HepG2 (cell line): Measurements from ENCODE around the gene CDNF. TPM values are rescaled to one million over a fixed set of nuclear protein-coding genes. Genes with fewer than 3 reads are reported as not detected.

Experiments used
- ATAC-seq: fragments of 200-7000 bp; cut with Tn5 transposase; 3 replicates; pipeline ENCODE4 v1.9.1; 2020; ENCODE audit warnings: mild to moderate bottlenecking, moderate library complexity
- BruUV-seq: library from RNA; stranded (reverse); fragments of 400-500 nt; replicated peaks from 2 replicates; lab custom pipeline; 2021; lab: Mats Ljungman, UMichigan
- CTCF ChIA-PET: fragments of 300-600 bp; formaldehyde crosslinking; extraction: SDS; loops from one replicate; lab custom pipeline; 2021; ENCODE audit warnings: low total read pairs, inconsistent platforms, low intra/inter-chr PET ratio; lab: Yijun Ruan, JAX
- POLR2A ChIA-PET: fragments of 350-600 bp; sonication (Branson Sonifier 250); formaldehyde crosslinking; loops from one replicate; lab custom pipeline; 2020; ENCODE audit warnings: antibody characterized with exemption, inconsistent platforms; lab: Yijun Ruan, JAX
- DNase-seq: peaks from one replicate; pipeline ENCODE4 v3.0.0-alpha.2; 2015; ENCODE audit warnings: low spot score
- FAIRE-seq: peaks from 3 replicates; lab custom pipeline; 2011; peaks lifted over from hg19 to GRCh38; lab: Jason Lieb, UNC
- H2AFZ ChIP-seq: one replicate; pipeline ENCODE4 v1.6.1; 2011; ENCODE audit warnings: low read length, inconsistent platforms
- H3K27ac ChIP-seq: fragments of 300-600 bp; 3 replicates; pipeline ENCODE4 v1.8.0; 2011; ENCODE audit warnings: mixed run types, mild to moderate bottlenecking, mixed read lengths, low read length, inconsistent platforms; ENCODE audit not compliant: insufficient read depth; ENCODE audit errors: extremely low read length
- H3K27me3 ChIP-seq, 2 experiments: fragments of 200-600 bp in 1 of 2; 2 replicates in 1 of 2; 3 replicates in 1 of 2; pipeline versions ENCODE4 v1.6.0 to v1.8.0; 2011; ENCODE audit warnings: low read length in 2 of 2, mild to moderate bottlenecking in 2 of 2, moderate library complexity in 2 of 2, inconsistent platforms in 1 of 2; ENCODE audit not compliant: insufficient read depth in 2 of 2, control insufficient read depth in 1 of 2
- H3K36me3 ChIP-seq, 2 experiments: fragments of 200-600 bp in 1 of 2; replicated peaks in 1 of 2; 2 replicates in 1 of 2; 3 replicates in 1 of 2; pipeline versions ENCODE4 v1.5.1 to v1.8.0; 2011; ENCODE audit warnings: low read length in 2 of 2, inconsistent platforms in 1 of 2; ENCODE audit not compliant: insufficient read depth in 2 of 2, control insufficient read depth in 1 of 2
- H3K4me1 ChIP-seq: 2 replicates; pipeline ENCODE4 v1.5.1; 2012; ENCODE audit warnings: low read length, inconsistent platforms; ENCODE audit not compliant: insufficient read depth
- H3K4me2 ChIP-seq: 2 replicates; pipeline ENCODE4 v1.6.0; 2011; ENCODE audit warnings: low read depth, low read length, inconsistent platforms
- H3K4me3 ChIP-seq, 3 experiments: fragments of 200-600 bp in 1 of 3; sonication (generic), shearing (Covaris generic) in 1 of 3; replicated peaks in 1 of 3; 2 replicates each; pipeline ENCODE4 v1.5.1; 2011 to 2016; ENCODE audit warnings: low read length in 3 of 3, inconsistent platforms in 2 of 3, low read depth in 2 of 3, mild to moderate bottlenecking in 2 of 3, control low read depth in 1 of 3, mixed read lengths in 1 of 3; ENCODE audit not compliant: insufficient read depth in 1 of 3
- H3K79me2 ChIP-seq: one replicate; pipeline ENCODE4 v1.6.1; 2011; ENCODE audit warnings: low read length, inconsistent platforms; ENCODE audit not compliant: insufficient read depth
- H3K9ac ChIP-seq: 2 replicates; pipeline ENCODE4 v1.6.0; 2011; ENCODE audit warnings: mild to moderate bottlenecking, low read depth, low read length, inconsistent platforms; ENCODE audit not compliant: insufficient read depth
- H3K9me3 ChIP-seq: 2 replicates; pipeline ENCODE4 v1.5.1; 2012; ENCODE audit warnings: mild to moderate bottlenecking, low read length
- H4K20me1 ChIP-seq: 2 replicates; pipeline ENCODE4 v1.6.0; 2011; ENCODE audit warnings: inconsistent platforms, mild to moderate bottlenecking, low read length, moderate library complexity; ENCODE audit not compliant: insufficient read depth
- KDM3A ChIP-seq: IDR thresholded peaks from 2 replicates; pipeline ENCODE4 v1.6.1; 2018; ENCODE audit warnings: low read depth, missing compliant biosample characterization
- KDM5A ChIP-seq: fragments of 200-600 bp; sonication (generic); IDR thresholded peaks from 2 replicates; pipeline ENCODE4 v1.7.0; 2018; ENCODE audit warnings: antibody characterized with exemption, mild to moderate bottlenecking, low read length, borderline replicate concordance
- MATR3 ChIP-seq: sonication (generic); formaldehyde crosslinking; IDR thresholded peaks from 2 replicates; pipeline ENCODE4 v1.4.0; 2020; ENCODE audit warnings: missing genetic modification reagents
- NFIB ChIP-seq: sonication (generic); formaldehyde crosslinking; IDR thresholded peaks from 2 replicates; pipeline ENCODE4 v1.9.0; 2021; ENCODE audit warnings: missing genetic modification reagents, mild to moderate bottlenecking, borderline replicate concordance
- NR2F2 ChIP-seq: IDR thresholded peaks from 2 replicates; pipeline ENCODE4 v1.6.1; 2012; ENCODE audit warnings: low read depth, inconsistent platforms, borderline replicate concordance
- SRY ChIP-seq: sonication (generic); formaldehyde crosslinking; IDR thresholded peaks from 2 replicates; pipeline ENCODE4 v1.8.0; 2022; ENCODE audit warnings: mild to moderate bottlenecking, missing genetic modification reagents
- TBL1XR1 ChIP-seq: fragments of 150-350 bp; IDR thresholded peaks from 2 replicates; pipeline ENCODE4 v1.6.1; 2014; ENCODE audit warnings: borderline replicate concordance, low read length; ENCODE audit not compliant: partially characterized antibody
- TCF7 ChIP-seq: sonication (generic); IDR thresholded peaks from 2 replicates; pipeline ENCODE4 v1.6.1; 2016; ENCODE audit warnings: antibody characterized with exemption, low read depth
- TRIM24 ChIP-seq: sonication (generic); formaldehyde crosslinking; IDR thresholded peaks from 2 replicates; pipeline ENCODE4 v1.8.0; 2022; ENCODE audit warnings: mild to moderate bottlenecking, missing genetic modification reagents
- YEATS2 ChIP-seq: sonication (generic); formaldehyde crosslinking; IDR thresholded peaks from 2 replicates; pipeline ENCODE4 v1.4.0; 2020; ENCODE audit warnings: missing genetic modification reagents, borderline replicate concordance
- ZBTB21 ChIP-seq: sonication (generic); formaldehyde crosslinking; IDR thresholded peaks from 2 replicates; pipeline ENCODE4 v1.4.0; 2020; ENCODE audit warnings: missing genetic modification reagents
- ZMYM4 ChIP-seq: sonication (generic); formaldehyde crosslinking; IDR thresholded peaks from 2 replicates; pipeline ENCODE4 v1.8.1; 2023; ENCODE audit warnings: mild to moderate bottlenecking, missing genetic modification reagents
- ZNF121 ChIP-seq: sonication (generic); formaldehyde crosslinking; IDR thresholded peaks from 2 replicates; pipeline ENCODE4 v1.5.0; 2020; ENCODE audit warnings: mild to moderate bottlenecking, missing genetic modification reagents
- ZNF451 ChIP-seq: sonication (generic); formaldehyde crosslinking; IDR thresholded peaks from 2 replicates; pipeline ENCODE4 v1.5.0; 2020; ENCODE audit warnings: mild to moderate bottlenecking, missing genetic modification reagents
- WGBS: methylation state at CpG from one replicate; pipeline ENCODE4 v1.1.6; 2017; ENCODE audit warnings: low lambda C conversion rate; 5-methylcytosine and 5-hydroxymethylcytosine counted together
- in situ Hi-C: cut with HindIII; loops from 2 replicates; pipeline ENCODE4 v1.10.0; 2017; ENCODE audit warnings: low pct_unique_long_range_greater_than_20kb; ENCODE audit not compliant: extremely low pct_ligation_motif_present
- intact Hi-C: fragments of 100-400 bp; cut with micrococcal nuclease; formaldehyde crosslinking; loops from one replicate; pipeline ENCODE4 v1.10.0; 2022; ENCODE audit not compliant: unreplicated experiment
- polyA plus RNA-seq, 8 experiments: library from polyadenylated mRNA; depleted of rRNA in 3 of 8; stranded (reverse) in 7 of 8; unstranded in 1 of 8; fragments of >200 nt; fragmentation: Illumina TruSeq in 4 of 8; extraction: Trizol in 4 of 8; gene quantifications; 2 replicates each; pipeline versions ENCODE4 v1.2.1 to v1.2.3, GENCODE V29; 2011 to 2016; ENCODE audit warnings: low read depth in 4 of 8, missing spikeins in 1 of 8, mixed read lengths in 1 of 8; ENCODE audit not compliant: insufficient read depth in 1 of 8
- total RNA-seq, 5 experiments: library from RNA; depleted of rRNA; stranded (reverse); fragments of >200 nt; fragmentation: Illumina TruSeq; extraction: Trizol; gene quantifications; 2 replicates each; pipeline ENCODE4 v1.2.3, GENCODE V29; 2016; ENCODE audit warnings: low read depth in 1 of 5
- TF ChIP-seq, protein P1 (sequence below): sonication (generic); formaldehyde crosslinking; IDR thresholded peaks from 2 replicates; pipeline ENCODE4 v1.5.0; 2020; ENCODE audit warnings: mild to moderate bottlenecking, missing genetic modification reagents, borderline replicate concordance
- TF ChIP-seq, protein P2 (sequence below), 2 experiments: sonication (generic) in 1 of 2; formaldehyde crosslinking in 1 of 2; IDR thresholded peaks; 2 replicates each; pipeline versions ENCODE4 v1.5.1 to v1.6.1; 2011 to 2020; ENCODE audit warnings: borderline replicate concordance in 1 of 2, low read depth in 1 of 2, low read length in 1 of 2, mild to moderate bottlenecking in 1 of 2, missing genetic modification reagents in 1 of 2, moderate library complexity in 1 of 2
- TF ChIP-seq, protein P3 (sequence below): sonication (generic); formaldehyde crosslinking; IDR thresholded peaks from 2 replicates; pipeline ENCODE4 v1.8.1; 2023; ENCODE audit warnings: mild to moderate bottlenecking, missing genetic modification reagents
- TF ChIP-seq, protein P4 (sequence below): sonication (generic); formaldehyde crosslinking; conservative IDR thresholded peaks from 2 replicates; pipeline ENCODE4 v1.8.1; 2023; ENCODE audit warnings: missing genetic modification reagents

Gene CDNF
- total and polyA plus RNA-seq, 2 of the 13 experiments (the other 11 are each of a cell fraction or from before 2014, with no cell fraction given), result 0.29 to 0.33 TPM

DNA sequence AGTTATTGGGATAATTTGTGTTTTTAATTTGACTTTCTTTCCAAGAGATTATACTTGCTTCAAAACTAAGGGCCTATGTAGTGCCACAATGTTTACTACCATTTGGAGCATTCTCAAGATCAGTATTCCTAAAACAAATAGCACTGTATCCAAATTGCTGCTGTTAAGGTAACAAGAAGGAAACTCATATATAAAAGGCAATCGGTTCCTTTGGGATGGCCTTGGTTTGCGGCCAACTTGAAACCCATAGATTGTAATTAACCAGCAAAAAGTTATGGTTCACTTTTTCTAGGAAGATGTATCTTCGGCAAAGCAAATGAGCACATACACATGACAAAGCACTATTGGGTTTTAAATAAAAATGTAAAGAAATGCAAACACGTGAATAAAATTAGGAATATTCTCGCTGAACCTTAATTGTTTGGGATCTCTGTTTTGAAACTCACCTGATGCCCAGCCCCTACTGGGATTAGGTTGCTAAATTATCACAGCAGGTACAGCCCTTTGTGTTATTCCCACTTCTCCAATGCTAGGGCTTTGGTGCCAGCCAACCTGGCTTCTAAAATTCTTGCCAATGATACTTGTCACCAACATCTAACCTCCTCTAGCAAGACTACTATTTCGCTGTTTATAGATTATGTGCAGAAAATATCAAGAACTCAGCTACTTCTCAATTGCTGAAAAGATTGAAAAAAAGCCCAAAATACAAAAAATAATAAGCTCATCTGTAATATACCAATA, 16.0 kb downstream of the CDNF start:
- Histone ChIP-seq H4K20me1 (no peaks in the 10 kb centered on the region), H3K36me3 (no peaks in the 10 kb centered on the region), H3K9ac (no peak overlapping the region), H3K9me3 (no peaks in the 10 kb centered on the region), H3K4me1 (no peaks in the 10 kb centered on the region), H3K27ac (no peak overlapping the region), H3K79me2 (no peaks in the 10 kb centered on the region), H2AFZ (no peak overlapping the region), H3K4me3 (no peak overlapping the region), H3K4me2 (no peak overlapping the region), H3K27me3 (peaks cover 0 to 1% of the 10 kb centered on the region in 2 experiments; a peak in 1 of 5 replicates)
- in situ Hi-C loops, result loop anchor here (5.0 to 25.0 kb wide), 2 partner anchors 325 to 635 kb away; no protein-coding TSS in a partner anchor
- CTCF ChIA-PET, result no interaction called here
- intact Hi-C loops, result no loop called here
- WGBS, result 49% methylated on average over 6 of the region's 6 CpGs
- no peak for DNase-seq
- POLR2A ChIA-PET, result no interaction called here
- no peak for FAIRE-seq
- no TSS peak for BruUV-seq
- ATAC-seq, result no peak
- TF ChIP-seq KDM5A (no peak), SRY (CRISPR knock-in tag) (no peak), KDM3A (no peak), NR2F2 (no peak), ZNF451 (CRISPR knock-in tag) (no peak), NFIB (no peak), ZNF121 (no peak), TRIM24 (CRISPR knock-in tag) (no peak), TCF7 (no peak), ZMYM4 (no peak), TBL1XR1 (no peak), ZBTB21 (no peak), MATR3 (CRISPR knock-in tag) (no peak), YEATS2 (CRISPR knock-in tag) (no peak)
- TF ChIP-seq, protein P1, sequence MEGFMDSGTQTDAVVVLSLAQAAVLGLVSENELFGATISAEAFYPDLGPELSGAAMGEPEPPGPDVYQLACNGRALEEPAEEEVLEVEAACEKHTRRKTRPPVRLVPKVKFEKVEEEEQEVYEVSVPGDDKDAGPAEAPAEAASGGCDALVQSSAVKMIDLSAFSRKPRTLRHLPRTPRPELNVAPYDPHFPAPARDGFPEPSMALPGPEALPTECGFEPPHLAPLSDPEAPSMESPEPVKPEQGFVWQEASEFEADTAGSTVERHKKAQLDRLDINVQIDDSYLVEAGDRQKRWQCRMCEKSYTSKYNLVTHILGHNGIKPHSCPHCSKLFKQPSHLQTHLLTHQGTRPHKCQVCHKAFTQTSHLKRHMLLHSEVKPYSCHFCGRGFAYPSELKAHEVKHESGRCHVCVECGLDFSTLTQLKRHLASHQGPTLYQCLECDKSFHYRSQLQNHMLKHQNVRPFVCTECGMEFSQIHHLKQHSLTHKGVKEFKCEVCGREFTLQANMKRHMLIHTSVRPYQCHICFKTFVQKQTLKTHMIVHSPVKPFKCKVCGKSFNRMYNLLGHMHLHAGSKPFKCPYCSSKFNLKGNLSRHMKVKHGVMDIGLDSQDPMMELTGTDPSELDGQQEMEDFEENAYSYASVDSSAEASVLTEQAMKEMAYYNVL (CRISPR knock-in tag), result no peak
- TF ChIP-seq, protein P2, sequence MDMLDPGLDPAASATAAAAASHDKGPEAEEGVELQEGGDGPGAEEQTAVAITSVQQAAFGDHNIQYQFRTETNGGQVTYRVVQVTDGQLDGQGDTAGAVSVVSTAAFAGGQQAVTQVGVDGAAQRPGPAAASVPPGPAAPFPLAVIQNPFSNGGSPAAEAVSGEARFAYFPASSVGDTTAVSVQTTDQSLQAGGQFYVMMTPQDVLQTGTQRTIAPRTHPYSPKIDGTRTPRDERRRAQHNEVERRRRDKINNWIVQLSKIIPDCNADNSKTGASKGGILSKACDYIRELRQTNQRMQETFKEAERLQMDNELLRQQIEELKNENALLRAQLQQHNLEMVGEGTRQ (IDR thresholded peaks at IDR 0.05; ENCODE audit: low read depth, low read length), result no peak
- TF ChIP-seq, protein P2 (CRISPR knock-in tag; IDR thresholded peaks at IDR 0.05; ENCODE audit: borderline replicate concordance), result no peak
- TF ChIP-seq, protein P3, sequence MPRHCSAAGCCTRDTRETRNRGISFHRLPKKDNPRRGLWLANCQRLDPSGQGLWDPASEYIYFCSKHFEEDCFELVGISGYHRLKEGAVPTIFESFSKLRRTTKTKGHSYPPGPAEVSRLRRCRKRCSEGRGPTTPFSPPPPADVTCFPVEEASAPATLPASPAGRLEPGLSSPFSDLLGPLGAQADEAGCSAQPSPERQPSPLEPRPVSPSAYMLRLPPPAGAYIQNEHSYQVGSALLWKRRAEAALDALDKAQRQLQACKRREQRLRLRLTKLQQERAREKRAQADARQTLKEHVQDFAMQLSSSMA (CRISPR knock-in tag), result no peak
- TF ChIP-seq, protein P4, sequence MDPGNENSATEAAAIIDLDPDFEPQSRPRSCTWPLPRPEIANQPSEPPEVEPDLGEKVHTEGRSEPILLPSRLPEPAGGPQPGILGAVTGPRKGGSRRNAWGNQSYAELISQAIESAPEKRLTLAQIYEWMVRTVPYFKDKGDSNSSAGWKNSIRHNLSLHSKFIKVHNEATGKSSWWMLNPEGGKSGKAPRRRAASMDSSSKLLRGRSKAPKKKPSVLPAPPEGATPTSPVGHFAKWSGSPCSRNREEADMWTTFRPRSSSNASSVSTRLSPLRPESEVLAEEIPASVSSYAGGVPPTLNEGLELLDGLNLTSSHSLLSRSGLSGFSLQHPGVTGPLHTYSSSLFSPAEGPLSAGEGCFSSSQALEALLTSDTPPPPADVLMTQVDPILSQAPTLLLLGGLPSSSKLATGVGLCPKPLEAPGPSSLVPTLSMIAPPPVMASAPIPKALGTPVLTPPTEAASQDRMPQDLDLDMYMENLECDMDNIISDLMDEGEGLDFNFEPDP (CRISPR knock-in tag), result no peak
